Trophoblast cell (in vitro differentiated cells and primary cell): ENCODE measurements around the gene JMJD1C.
"Not testable (repeated sequence)": the region's sequence is repeated elsewhere in the genome, so short reads cannot be mapped to it uniquely, and the experiment has no call there.

Experiments
- DNase-seq, 2 donors: peaks; one replicate each; pipeline ENCODE4 v3.0.0-alpha.2; 2016
- H2AFZ ChIP-seq: 2 replicates; pipeline ENCODE4 v1.6.1; 2013; ENCODE audit warnings: low read length, moderate library complexity, mild to moderate bottlenecking; ENCODE audit not compliant: insufficient read depth, poor library complexity
- H2AK5ac ChIP-seq: 2 replicates; pipeline ENCODE4 v1.6.1; 2013; ENCODE audit warnings: mild to moderate bottlenecking, low read length
- H2BK120ac ChIP-seq: 2 replicates; pipeline ENCODE4 v1.6.1; 2013; ENCODE audit warnings: low read length, mild to moderate bottlenecking, moderate library complexity; ENCODE audit not compliant: insufficient read depth, poor library complexity
- H2BK12ac ChIP-seq: 2 replicates; pipeline ENCODE4 v1.6.1; 2013; ENCODE audit warnings: mild to moderate bottlenecking, low read length, moderate library complexity
- H2BK5ac ChIP-seq: 2 replicates; pipeline ENCODE4 v1.6.1; 2013; ENCODE audit warnings: low read length, low read depth, moderate library complexity, mild to moderate bottlenecking; ENCODE audit not compliant: poor library complexity
- H3K14ac ChIP-seq: 2 replicates; pipeline ENCODE4 v1.6.1; 2013; ENCODE audit warnings: mild to moderate bottlenecking, low read length
- H3K18ac ChIP-seq: 2 replicates; pipeline ENCODE4 v1.6.1; 2013; ENCODE audit warnings: mild to moderate bottlenecking, low read length
- H3K23ac ChIP-seq: 2 replicates; pipeline ENCODE4 v1.6.1; 2013; ENCODE audit warnings: low read length
- H3K27ac ChIP-seq: 2 replicates; pipeline ENCODE4 v1.5.1; 2013; ENCODE audit warnings: low read depth, mild to moderate bottlenecking, inconsistent platforms, low read length, moderate library complexity
- H3K27me3 ChIP-seq: 2 replicates; pipeline ENCODE4 v1.6.1; 2013; ENCODE audit warnings: inconsistent platforms, mild to moderate bottlenecking, low read length, moderate library complexity; ENCODE audit not compliant: insufficient read depth
- H3K36me3 ChIP-seq, 2 experiments: 1 replicate in 1 of 2; 2 replicates in 1 of 2; pipeline ENCODE4 v1.6.1; 2013; ENCODE audit warnings: low read length in 2 of 2, mild to moderate bottlenecking in 2 of 2, moderate library complexity in 1 of 2; ENCODE audit not compliant: insufficient read depth in 2 of 2, control insufficient read depth in 1 of 2
- H3K4ac ChIP-seq: 2 replicates; pipeline ENCODE4 v1.6.1; 2013; ENCODE audit warnings: low read depth, mild to moderate bottlenecking, low read length, moderate library complexity
- H3K4me1 ChIP-seq, 2 experiments: 1 replicate in 1 of 2; 2 replicates in 1 of 2; pipeline ENCODE4 v1.6.1; 2013; ENCODE audit warnings: low read length in 2 of 2, mild to moderate bottlenecking in 2 of 2, moderate library complexity in 1 of 2; ENCODE audit not compliant: insufficient read depth in 2 of 2, control insufficient read depth in 1 of 2
- H3K4me2 ChIP-seq: 2 replicates; pipeline ENCODE4 v1.6.1; 2013; ENCODE audit warnings: inconsistent platforms, mild to moderate bottlenecking, low read length, moderate library complexity
- H3K4me3 ChIP-seq: 2 replicates; pipeline ENCODE4 v1.5.1; 2013; ENCODE audit warnings: mild to moderate bottlenecking, low read depth, low read length, inconsistent platforms
- H3K79me1 ChIP-seq: one replicate; pipeline ENCODE4 v1.6.1; 2013; ENCODE audit warnings: low read length
- H3K79me2 ChIP-seq: 2 replicates; pipeline ENCODE4 v1.6.1; 2013; ENCODE audit warnings: low read length, mild to moderate bottlenecking; ENCODE audit not compliant: control insufficient read depth, insufficient read depth, poor library complexity
- H3K9ac ChIP-seq: 2 replicates; pipeline ENCODE4 v1.6.1; 2013; ENCODE audit warnings: mild to moderate bottlenecking, low read length
- H3K9me3 ChIP-seq: 2 replicates; pipeline ENCODE4 v1.6.1; 2013; ENCODE audit warnings: low read depth, mild to moderate bottlenecking, control low read depth, inconsistent platforms, low read length; ENCODE audit not compliant: insufficient read depth
- H4K12ac ChIP-seq: 2 replicates; pipeline ENCODE4 v1.6.1; 2013; ENCODE audit warnings: low read depth, mild to moderate bottlenecking, low read length, moderate library complexity
- H4K8ac ChIP-seq: 2 replicates; pipeline ENCODE4 v1.6.1; 2013; ENCODE audit warnings: low read depth, mild to moderate bottlenecking, low read length, moderate library complexity
- H4K91ac ChIP-seq: one replicate; pipeline ENCODE4 v1.6.1; 2013; ENCODE audit warnings: low read depth, mild to moderate bottlenecking, low read length, moderate library complexity
- WGBS: extraction: QIAGEN DNeasy Blood & Tissue Kit; methylation state at CpG from one replicate; pipeline ENCODE4 v1.1.7; 2013; ENCODE audit warnings: missing lambda C conversion rate; ENCODE audit not compliant: insufficient read length, insufficient coverage; ENCODE audit errors: extremely low coverage; 5-methylcytosine and 5-hydroxymethylcytosine counted together

JMJD1C gene

GRCh38 chr10:63283901-63284300 lies 181.9 kb downstream of the JMJD1C start:
- H3K18ac ChIP-seq, H2AK5ac ChIP-seq, H3K9ac ChIP-seq, H3K36me3 ChIP-seq, H3K4me1 ChIP-seq, H3K4me2 ChIP-seq, H3K27me3 ChIP-seq, H3K23ac ChIP-seq, H4K8ac ChIP-seq, H2BK5ac ChIP-seq, H3K79me2 ChIP-seq, H3K4ac ChIP-seq, H3K4me3 ChIP-seq, H2AFZ ChIP-seq, H4K12ac ChIP-seq, H2BK120ac ChIP-seq, H3K9me3 ChIP-seq, H3K79me1 ChIP-seq, DNase-seq, H3K27ac ChIP-seq, H4K91ac ChIP-seq, H2BK12ac ChIP-seq, H3K14ac ChIP-seq: not testable (repeated sequence)
- WGBS: no CpG with 5 or more reads among the region's 6 CpGs

DNA sequence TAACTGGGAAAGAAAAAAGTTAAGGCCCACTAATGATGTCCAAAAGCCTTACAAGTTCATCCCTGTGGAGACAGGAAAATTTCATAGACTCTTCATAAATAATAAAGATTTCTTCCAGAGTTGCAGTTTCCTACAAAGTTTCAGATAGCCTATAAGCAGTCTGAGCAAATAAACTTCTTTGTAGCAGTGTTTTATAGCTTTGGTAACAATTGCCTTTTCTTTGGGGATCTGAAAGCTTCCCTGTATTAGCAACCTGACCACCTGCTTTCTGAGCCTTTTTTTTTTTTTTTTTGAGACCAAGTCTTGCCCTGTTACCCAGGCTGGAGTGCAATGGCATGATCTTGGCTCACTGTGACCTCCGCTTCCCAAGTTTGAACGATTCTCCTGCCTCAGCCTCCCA lies 182.7 kb downstream of the JMJD1C start:
- H3K9ac ChIP-seq: no peak overlapping the region
- no peak overlapping the region for H3K23ac ChIP-seq
- no peak overlapping the region for H2AFZ ChIP-seq
- H4K91ac ChIP-seq: no peak overlapping the region
- H2BK120ac ChIP-seq: no peak overlapping the region
- H3K36me3 ChIP-seq: peaks cover 0 to 3% of the 10 kb centered on the region in 2 experiments
- H3K79me1 ChIP-seq: no peaks in the 10 kb centered on the region
- H3K4me1 ChIP-seq: no peaks in the 10 kb centered on the region
- no peak for DNase-seq
- H2AK5ac ChIP-seq: no peak overlapping the region
- no peak overlapping the region for H2BK12ac ChIP-seq
- no peak overlapping the region for H3K4me3 ChIP-seq
- no peaks in the 10 kb centered on the region for H3K9me3 ChIP-seq
- no peak overlapping the region for H3K14ac ChIP-seq
- H3K79me2 ChIP-seq: no peaks in the 10 kb centered on the region
- no peaks in the 10 kb centered on the region for H3K27me3 ChIP-seq
- H3K27ac ChIP-seq: no peak overlapping the region
- H4K8ac ChIP-seq: no peak overlapping the region
- no peak overlapping the region for H4K12ac ChIP-seq
- H3K18ac ChIP-seq: no peak overlapping the region
- WGBS: no CpG with 5 or more reads among the region's 2 CpGs
- H2BK5ac ChIP-seq: no peak overlapping the region
- H3K4ac ChIP-seq: no peak overlapping the region
- no peak overlapping the region for H3K4me2 ChIP-seq

DNA sequence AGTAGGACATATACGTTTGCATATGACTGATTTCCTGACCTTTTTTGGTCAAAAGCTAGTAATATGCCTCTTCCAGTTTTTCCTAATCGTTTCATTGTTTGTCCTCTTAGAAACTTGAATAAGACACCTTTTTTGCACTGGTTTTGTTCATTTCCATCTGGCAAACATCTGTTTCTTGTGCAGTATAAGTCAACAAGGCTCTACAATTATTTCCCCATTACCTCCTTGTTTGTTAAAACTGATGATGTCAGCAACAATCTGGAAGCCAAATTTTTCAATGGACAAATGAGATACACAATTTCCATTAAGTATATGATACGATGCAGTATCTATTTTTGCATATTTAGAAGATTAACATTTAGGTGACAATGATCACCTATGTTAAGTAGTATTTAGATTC lies 183.8 kb downstream of the JMJD1C start:
- DNase-seq: no peak
- H3K79me2 ChIP-seq: no peaks in the 10 kb centered on the region
- no CpG with 5 or more reads among the region's 3 CpGs for WGBS

DNA sequence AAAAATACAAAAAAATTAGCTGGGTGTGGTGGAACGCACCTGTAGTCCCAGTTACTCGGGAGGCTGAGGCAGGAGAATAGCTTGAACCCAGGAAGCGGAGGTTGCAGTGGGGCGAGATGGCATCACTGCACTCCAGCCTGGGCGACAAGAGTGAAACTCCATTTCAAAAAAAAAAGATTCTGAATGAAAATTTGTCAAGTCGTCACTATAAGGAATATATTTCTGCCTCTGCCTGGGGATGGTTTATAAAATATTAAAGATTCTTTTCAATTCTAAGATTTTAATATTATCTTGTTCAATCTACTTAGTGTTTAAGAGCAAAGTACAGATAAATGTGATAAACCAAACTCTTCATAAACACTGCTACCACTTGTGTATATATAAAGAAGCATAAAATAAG lies 185.4 kb downstream of the JMJD1C start:
- Histone ChIP-seq H3K27ac (no peak overlapping the region), H3K9me3 (no peaks in the 10 kb centered on the region), H3K27me3 (no peaks in the 10 kb centered on the region), H2BK120ac (no peak overlapping the region), H3K14ac (no peak overlapping the region), H3K79me2 (no peaks in the 10 kb centered on the region), H2BK5ac (no peak overlapping the region), H3K79me1 (no peaks in the 10 kb centered on the region), H3K4ac (no peak overlapping the region), H4K8ac (no peak overlapping the region), H3K4me2 (no peak overlapping the region), H3K4me3 (no peak overlapping the region), H3K9ac (no peak overlapping the region), H2BK12ac (no peak overlapping the region), H2AK5ac (no peak overlapping the region), H3K36me3 (peaks cover 0 to 3% of the 10 kb centered on the region in 2 experiments), H2AFZ (no peak overlapping the region), H4K12ac (no peak overlapping the region), H4K91ac (no peak overlapping the region), H3K18ac (no peak overlapping the region), H3K4me1 (no peaks in the 10 kb centered on the region), H3K23ac (no peak overlapping the region)
- no peak for DNase-seq
- no CpG with 5 or more reads among the region's 6 CpGs for WGBS

More for the DNA sequence above, 183.8 kb downstream of the JMJD1C start:
- H3K27me3 ChIP-seq: no peaks in the 10 kb centered on the region
- no peak overlapping the region for H4K91ac ChIP-seq
- no peak overlapping the region for H2AK5ac ChIP-seq
- H3K23ac ChIP-seq: no peak overlapping the region
- no peak overlapping the region for H2BK120ac ChIP-seq
- H3K9ac ChIP-seq: no peak overlapping the region
- no peaks in the 10 kb centered on the region for H3K79me1 ChIP-seq
- H2AFZ ChIP-seq: no peak overlapping the region
- no peak overlapping the region for H3K27ac ChIP-seq
- no peak overlapping the region for H3K4ac ChIP-seq
- H3K36me3 ChIP-seq: peaks cover 0 to 3% of the 10 kb centered on the region in 2 experiments
- H3K18ac ChIP-seq: no peak overlapping the region
- no peak overlapping the region for H3K4me3 ChIP-seq
- no peak overlapping the region for H3K14ac ChIP-seq
- H3K9me3 ChIP-seq: no peaks in the 10 kb centered on the region
- no peak overlapping the region for H2BK5ac ChIP-seq
- no peak overlapping the region for H3K4me2 ChIP-seq
- no peak overlapping the region for H4K8ac ChIP-seq
- no peak overlapping the region for H4K12ac ChIP-seq
- H3K4me1 ChIP-seq: no peaks in the 10 kb centered on the region
- no peak overlapping the region for H2BK12ac ChIP-seq
